Measurements from ENCODE around the gene TMEM143.
"Not testable (repeated sequence)": the region's sequence is repeated elsewhere in the genome, so short reads cannot be mapped to it uniquely, and the experiment has no call there.

DNA sequence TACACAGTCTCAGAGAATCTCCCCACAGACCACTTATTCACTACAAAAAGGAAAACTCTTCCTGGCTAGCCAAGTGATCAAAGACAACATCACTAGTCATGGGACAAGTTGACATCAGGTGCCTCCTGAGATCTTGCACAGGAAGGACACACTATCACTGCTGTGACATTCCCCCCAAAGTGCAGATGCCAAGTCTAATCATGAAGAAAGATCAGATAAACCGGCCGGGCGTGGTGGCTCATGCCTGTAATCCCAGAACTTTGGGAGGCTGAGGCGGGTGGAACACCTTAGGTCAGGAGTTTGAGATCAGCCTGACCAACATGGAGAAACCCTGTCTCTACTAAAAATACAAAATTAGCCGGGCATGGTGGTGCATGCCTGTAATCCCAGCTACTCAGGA, 54.0 kb downstream of the TMEM143 start:
- TF ChIP-seq, protein P1, sequence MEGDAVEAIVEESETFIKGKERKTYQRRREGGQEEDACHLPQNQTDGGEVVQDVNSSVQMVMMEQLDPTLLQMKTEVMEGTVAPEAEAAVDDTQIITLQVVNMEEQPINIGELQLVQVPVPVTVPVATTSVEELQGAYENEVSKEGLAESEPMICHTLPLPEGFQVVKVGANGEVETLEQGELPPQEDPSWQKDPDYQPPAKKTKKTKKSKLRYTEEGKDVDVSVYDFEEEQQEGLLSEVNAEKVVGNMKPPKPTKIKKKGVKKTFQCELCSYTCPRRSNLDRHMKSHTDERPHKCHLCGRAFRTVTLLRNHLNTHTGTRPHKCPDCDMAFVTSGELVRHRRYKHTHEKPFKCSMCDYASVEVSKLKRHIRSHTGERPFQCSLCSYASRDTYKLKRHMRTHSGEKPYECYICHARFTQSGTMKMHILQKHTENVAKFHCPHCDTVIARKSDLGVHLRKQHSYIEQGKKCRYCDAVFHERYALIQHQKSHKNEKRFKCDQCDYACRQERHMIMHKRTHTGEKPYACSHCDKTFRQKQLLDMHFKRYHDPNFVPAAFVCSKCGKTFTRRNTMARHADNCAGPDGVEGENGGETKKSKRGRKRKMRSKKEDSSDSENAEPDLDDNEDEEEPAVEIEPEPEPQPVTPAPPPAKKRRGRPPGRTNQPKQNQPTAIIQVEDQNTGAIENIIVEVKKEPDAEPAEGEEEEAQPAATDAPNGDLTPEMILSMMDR (conservative IDR thresholded peaks at IDR 0.05) = not testable (repeated sequence)
- TF ChIP-seq EZH2 (IDR thresholded peaks at IDR 0.05; ENCODE audit: low read depth) = not testable (repeated sequence)
